CD4-positive, alpha-beta T cell treated with Interferon gamma for 1 hour (primary cell): ENCODE results near the gene HPS1.

Source experiments
- DNase-seq: peaks from one replicate; pipeline ENCODE4 v3.0.0-alpha.2; 2020

HPS1 gene

DNA sequence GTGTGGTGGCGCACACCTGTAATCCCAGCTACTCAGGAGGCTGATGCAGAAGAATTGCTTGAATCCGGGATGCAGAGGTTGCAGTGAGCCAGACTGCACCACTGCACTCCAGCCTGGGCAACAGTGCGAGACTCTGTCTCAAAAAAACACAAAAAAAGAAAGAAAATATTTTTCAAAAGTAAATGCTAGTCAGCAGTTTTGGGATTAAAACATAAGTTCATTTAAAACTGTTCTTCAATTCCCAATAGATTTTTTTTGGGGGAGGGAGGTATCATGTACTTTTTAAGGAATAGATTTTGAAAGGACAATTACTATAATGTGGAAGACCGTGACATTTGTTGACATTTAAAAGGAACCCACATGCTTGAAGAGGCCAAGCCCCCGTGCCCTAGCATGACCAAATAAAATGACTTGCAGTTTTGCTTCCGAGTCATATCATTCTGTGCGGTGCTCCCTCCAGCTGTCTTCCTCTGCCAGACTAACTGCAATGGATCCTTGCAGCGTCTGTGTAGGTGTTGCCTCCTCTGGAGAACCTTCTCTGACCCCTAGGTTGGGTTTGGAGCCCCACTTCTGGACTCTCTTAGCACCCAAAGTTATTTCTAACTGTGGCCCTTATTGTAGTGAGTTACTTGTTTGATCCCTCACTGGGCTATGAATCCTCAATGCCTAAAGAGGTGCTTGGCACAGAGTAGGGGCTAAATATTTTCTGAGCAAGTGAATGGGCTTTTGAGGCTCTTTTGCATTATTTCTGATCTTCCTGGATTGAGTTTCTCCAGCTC, 17.4 kb upstream of the HPS1 start:
- DNase-seq: no peak

DNA sequence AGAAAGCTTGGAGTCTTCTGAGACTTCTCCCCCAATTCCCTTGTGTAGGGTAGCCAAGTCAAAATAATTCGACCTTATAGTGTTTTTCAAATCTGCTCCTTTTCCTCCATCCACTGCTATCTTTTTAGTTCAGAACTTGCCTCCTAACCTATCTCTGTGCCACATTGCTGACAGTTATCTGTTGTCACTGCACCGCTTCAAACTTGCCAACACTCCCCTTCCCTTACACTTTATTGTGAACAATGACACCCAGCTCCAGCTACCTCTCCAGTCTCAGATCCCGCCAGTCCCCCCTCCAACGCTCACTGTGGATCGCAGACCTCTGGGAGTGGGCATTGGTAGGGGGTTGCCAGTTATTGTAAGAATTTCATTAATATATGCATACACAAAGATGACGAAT, 16.3 kb upstream of the HPS1 start:
- DNase-seq: no peak

DNA sequence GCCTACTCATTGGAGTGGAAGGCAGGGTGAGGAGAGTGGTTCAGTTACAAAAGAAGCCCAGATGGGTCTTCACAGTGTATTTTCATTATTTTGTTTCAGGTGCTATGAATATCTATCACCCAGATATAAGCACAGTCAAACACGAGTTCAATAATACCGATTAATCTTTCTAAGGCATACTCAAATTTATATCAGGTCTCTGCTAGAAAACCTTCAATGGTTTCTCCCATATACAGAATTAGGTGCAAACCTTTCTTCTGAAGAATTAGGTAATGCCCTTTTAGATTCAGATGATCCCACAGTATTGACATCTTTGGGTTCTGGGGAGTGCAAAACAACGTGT, 14.7 kb upstream of the HPS1 start:
- DNase-seq: no peak

DNA sequence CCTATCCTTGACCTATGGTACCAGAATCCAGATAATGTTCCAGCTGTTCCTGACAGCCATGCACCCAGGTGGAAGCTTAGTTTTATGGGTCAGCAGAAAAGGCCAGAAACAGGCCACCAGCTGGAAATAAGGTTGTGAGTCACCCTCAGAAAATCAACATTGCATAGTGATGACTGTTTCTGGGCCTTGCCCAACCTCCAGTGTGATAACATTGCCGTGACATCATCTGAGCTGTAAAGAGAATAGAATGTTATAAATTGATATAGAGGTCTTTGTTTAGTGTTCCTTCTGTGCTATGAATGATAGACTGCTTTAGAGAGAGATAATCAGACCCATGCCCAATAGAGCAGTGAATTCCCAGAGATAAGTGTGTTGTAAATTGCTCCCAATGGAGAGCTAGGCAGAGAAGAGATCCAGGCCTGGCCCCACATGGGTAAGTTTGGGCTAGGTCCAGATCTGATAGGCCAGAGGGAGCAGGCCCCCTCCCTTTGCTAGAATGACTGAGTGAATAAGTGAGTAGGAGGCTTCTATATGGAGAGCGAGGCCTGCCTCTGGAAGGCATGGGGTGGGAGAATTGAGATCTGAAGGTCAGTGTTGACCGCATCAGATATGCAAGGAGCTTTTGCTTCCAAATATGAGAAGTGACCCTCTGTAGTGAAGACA, 14.2 kb upstream of the HPS1 start:
- DNase-seq: no peak

DNA sequence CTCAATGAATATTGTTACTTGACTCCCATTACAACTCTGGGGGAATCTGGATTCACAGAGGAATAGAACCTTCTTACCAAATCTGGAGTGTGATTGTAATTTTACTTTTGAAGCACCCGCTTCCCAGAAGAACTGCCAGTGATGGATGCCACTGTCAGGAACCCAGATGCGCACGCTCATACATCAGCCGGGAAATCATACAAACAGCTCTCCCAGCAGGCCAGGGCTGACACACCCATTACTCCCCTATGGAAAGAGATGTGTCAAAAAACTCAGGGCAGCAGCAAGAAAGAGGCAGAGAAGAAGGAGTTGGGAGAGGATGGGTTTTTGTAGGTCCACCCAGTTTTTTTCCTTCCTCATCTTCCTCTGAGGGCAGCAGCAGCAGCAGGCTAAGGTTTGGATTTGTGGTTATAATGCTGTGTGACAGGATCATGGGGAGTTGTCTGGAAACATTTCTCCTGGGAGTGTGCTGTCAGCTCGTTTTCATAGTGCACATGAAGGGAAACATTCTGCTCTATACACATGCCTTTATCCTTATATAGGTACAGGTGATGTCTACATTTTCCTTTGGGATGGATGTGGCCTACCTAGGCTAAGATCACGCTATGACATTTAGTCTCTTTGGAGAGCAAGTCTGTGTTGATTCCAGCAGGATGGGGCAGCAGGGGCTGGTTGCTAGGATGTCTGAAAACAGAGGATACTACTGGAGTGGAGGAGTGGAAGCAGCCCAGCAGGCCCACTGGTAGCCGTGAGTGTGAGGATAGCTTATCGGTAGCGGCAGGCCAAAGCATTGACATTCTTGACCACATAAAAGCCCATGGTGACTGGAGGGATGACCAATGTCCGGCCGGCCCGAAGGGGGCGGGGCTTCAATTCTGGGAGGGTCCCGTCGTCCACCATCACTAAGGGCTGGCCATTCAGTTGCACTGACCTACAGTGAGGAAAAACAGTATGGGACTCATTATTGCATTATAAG, 12.4 kb upstream of the HPS1 start:
- DNase-seq: no peak

DNA sequence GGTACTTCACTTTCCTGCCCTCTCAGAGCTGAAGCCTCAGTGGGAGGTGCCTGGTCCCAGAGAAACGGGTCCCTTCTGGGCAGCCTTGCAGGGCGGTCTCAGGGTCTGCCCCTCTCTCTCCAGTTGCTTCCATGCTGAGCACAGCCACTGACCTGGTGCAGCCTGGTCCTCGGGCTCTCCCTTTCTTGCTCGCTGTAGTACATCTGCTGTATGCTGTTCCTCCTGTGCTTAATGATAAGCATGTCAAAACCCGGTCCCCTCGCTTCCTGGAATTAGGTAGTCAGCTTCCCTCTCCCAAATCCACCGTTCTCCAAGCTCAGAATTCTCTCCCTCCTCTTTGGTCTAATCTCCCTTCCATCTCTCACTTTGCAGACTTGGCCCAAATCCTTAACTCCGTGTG, 11.0 kb upstream of the HPS1 start:
- DNase-seq: no peak

DNA sequence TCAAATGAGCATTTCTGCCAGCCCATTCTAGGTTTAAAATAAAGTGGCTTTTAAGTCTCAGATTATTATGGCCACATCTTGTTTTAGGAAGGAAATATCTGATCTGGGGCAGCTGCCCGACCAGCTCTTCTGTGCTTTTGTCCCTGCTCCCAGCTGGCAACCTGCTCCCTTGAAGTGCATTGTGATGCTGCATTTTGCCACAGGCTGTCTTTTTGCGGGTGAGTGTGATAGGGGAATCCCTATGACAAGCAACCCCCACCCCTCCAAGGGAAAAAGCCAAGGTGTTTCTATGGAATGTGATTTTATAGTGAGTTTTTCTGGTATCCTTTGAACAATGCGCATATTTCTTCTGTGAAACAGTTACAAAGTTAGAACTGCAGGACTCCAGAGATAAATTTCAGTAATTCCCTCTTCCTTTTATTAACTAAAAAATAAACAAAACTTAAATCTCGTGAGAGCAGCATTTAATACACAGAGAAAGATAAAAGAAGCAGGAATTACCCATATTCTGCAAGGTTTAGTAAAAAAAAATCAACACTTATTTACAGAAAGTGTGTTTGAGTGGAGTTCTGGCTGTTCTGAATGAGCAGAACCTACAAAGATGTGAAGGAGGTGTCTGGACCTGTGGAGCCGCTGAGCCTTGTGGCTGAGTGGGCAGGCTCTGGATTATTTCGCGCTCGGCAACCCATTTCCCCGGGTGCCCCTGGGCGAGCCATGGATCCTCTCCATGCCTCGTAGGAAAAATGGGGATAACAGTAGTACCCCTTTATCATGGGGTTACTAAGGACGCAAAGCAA, 10.1 kb upstream of the HPS1 start:
- DNase-seq: no peak

DNA sequence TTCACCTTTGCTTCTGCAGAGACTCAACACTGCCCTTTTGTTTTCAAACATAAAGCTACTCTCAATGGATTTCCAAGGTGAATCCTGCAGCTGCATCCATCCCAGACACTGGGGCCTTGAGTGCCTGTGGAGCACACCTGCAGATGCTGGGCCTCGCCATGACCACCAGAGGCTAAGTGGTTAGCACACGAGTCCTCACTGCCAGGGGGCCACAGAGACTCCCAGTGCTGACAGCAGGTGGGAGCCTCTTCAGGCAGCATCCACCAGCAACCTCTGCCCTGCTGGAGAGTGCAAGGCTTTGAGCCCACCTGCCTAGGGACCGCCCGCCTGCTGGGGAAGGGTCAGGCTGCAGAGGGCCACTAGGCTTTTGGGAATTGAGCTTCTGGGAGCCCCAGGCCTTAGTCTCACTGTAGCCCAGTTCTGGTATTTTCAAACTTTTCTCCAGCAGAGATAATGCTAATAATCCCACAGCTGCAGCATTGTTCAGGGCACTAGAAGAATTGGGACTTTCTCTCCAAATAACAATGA, 9.4 kb upstream of the HPS1 start:
- no peak for DNase-seq

DNA sequence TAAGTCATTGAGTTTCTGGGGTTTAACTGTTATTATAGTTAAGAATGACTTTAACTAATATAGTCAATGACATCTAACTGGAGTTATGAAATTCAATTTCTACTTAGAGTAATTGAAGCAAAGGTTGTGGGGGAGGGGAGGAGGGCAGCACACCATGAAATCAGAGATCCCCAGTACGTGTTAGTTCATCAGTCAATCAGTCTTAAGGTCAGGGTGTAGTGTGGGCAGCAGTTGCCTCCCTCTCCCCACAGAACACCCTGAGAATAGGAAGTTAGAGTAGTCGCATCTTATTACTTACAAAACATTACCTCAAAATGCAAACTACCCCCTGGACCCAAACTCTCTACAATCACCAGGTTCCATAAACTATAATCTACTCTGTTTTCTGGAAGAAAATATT, 7.0 kb upstream of the HPS1 start:
- no peak for DNase-seq

DNA sequence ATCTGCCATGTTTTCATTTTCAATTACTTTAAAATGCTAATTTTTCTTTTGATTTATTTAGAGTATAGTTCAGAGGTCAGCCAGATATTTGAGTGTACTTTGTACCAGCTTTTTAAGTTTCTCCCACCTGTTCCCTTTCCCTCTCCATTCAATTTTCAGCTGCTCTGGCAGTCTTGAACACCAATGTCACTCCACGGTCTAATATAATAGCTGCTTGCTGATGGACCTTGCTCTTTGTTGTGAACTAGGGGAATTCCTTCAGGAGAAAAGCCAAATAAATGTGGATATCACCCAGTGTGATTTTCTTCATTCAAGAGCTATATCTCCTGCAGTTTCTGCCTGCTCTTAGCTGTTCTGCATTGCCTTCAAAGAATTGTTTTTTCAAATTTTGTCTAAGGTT, 3.9 kb upstream of the HPS1 start:
- no peak for DNase-seq

DNA sequence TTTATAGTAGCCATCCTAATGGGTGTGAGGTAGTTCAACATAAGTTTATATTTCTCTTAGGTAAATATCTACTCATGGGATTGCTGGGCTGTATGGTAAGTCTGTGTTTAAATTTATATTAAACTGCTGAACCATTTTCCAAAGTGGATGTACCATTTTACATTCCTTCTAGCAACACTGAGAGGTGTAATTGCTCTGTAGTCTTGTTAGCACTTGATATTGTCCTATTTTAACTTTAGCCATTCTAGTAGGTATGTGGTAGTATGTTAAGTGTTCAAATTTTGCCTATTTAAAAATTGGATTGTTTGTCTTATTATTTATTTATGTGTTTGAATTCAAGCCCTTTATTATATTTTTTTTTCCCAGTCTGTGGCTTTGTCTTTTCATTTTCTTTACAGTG, 2.6 kb upstream of the HPS1 start:
- no peak for DNase-seq

DNA sequence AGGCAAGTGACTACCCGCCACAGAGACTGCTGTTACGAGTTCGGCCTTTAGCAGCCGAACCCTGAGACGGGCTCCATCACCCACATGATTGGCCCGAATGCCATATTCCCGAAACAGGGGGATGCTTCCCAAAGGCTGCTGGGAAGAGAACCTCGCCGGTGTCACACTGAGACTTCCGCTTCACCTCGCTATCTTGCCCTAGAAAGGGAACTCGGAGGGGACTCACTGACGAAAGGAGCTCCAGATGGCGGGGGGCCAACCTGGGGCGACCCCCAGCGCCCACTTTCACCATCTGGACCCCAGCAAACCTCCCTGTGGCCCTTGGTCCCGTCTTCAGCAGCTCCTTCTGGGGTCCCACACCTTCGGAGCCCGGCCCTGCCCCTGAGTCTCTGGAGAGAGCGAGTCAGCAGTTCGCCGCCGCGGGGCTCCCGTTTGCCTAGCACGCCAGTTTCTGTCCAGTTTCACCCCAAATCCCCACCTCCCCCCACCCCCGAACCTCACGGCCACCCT, 529 bp downstream of the HPS1 start:
- DNase-seq: peak; percentile 23

DNA sequence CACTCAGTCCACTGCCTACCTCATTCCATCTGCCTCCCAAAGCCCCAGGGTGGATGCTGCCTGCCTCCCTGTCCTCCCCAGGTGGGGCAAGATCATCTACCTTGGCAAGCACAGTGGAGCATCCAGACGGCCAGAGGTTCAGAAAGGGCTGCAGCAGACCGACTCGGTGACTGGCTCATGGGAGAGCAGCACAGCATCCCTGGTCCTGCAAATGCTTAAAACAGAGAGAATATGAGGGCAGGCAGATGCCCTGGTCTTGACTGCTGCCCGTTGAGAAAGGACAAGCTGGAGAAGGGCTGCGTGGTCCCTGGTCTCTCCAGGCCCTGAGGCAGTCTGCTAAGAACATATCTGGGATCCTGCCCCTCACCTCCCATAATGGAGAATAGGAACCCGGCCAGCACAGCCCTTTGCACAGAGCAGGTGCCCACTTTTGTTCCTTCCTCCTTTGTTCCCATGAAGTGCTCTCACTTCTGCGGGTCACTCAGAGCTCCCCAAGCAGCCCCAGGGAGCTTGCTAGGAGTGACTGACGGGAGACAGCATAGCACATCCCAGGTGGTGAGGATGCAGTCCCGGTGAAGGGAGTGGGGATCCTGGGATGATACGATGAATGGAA, 1.4 kb downstream of the HPS1 start:
- no peak for DNase-seq

DNA sequence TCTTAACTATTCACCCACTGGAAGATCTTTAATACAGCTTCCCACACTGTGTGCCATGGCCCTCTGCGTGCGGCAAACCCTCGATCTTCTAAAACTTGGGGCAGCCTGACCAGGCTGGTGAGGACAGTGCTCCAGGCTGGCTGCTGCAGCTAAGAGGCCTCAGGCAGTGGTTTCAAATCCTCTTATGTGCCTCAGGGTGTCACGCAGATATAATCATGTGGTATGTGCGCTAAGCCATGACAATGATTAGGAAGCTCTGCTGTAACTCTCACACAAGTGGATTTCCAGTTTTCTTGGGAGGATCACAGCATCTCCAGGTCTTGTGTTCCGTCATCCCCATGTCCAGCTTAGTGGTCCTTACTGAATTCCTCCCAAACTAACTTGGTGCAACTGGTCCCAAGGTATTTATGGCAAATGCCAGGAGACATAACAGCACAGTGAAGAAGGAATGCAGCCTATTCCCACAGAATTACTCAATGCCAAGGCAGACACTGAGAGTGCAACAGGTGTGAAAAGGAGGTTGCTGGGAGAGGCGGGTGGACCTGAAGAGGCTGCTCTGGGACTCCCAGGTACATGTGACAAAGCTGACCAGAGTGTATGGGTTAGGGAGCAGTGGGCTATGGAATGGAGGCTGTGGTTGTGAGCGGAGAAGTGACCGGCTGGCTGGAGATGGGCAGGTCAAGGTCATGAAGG, 2.3 kb downstream of the HPS1 start:
- DNase-seq: no peak

DNA sequence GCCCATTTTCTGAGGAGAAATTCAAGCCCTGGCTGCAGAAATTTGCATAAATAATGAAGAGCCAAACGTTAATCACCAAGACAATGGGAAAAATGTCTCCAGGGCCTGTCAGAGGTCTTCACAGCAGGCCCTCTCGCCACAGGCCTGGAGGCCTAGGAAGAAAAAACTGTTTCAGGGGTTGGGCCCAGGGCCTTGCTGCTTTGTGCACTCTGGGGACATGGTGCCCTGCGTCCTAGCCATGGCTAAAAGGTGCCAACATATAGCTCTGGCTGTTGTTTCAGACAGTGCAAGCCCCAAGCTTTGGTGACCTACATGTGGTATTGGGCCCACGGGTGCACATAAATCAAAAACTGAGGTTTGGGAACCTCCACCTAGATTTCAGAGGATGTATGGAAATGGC, 8.0 kb downstream of the HPS1 start:
- no peak for DNase-seq

DNA sequence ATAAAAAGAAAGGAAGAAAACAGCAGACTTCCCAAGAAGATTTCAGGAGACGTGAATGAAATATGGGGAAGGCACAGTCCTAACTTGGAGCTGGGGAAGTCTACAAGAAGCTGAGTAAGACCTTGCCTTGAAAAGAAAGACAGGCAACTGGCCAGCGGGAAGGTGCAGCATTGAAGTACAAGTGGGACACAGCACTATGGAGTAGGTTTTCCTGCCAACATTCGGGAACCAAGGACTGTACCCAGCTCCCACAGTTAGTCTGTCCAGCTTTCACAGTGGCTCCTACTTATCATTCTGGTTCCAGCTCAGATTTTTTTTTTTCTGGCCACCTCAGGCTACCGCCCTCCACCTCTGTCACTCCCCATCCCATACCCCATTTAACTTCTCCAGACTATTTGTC, 10.0 kb downstream of the HPS1 start:
- no peak for DNase-seq

DNA sequence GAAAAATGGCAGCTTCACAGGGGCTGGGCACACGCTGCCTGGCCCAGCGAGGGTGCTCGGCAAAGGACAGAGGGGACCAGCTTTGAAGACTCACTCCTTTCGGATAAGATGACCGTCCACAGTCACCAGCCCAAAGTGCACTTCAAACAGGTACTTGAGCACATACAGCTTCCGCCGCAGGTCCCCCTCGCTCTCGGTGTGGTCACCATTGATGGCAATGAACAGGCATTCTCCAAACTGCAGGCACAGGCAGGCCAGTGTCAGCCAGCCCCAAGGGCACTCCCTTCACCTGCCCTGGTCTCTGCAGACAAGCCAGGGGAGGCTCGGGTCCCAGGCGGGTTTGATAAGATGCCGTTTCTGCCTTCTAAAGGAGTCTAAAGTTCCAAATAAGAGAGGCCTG, 11.6 kb downstream of the HPS1 start:
- DNase-seq: no peak

DNA sequence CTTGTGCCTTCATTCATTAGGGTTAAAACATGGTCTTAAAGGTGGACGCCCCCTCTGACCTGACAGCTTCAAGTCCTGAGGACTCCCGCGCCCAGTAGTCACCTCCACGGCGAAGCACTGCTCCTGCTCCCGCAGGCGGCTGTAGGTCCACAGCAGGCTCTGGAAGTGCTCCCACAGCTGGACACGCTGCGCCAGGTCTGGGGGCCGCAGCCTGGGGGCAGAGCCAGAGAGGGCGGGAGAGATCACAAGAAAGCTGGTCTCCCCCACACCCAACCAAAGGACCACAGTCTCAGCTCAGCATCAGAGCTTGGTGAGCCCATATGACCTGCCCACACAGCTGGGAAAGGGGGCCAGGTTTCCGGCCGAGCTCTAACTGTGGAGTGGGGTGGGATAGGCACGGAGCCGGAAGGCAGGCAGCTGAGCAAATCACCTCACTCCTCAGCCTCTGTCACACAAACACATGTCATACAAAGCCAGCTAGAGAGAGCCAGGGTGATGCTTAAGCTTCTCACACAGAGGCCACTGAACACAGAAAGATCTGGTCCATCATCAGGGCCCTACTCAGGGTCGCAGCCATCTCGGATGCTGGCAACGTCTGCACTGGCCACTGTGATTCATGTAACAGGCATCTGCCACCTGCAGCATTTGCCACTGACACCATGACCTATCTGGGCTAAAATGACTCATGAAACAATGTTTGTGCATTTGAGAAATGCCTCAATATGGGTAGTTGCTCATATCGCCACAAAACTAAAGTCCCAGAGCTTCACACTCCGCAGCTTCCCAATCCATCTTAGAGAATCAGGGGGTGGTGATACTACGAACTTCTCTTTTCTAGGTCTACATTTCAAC, 12.6 kb downstream of the HPS1 start:
- no peak for DNase-seq

DNA sequence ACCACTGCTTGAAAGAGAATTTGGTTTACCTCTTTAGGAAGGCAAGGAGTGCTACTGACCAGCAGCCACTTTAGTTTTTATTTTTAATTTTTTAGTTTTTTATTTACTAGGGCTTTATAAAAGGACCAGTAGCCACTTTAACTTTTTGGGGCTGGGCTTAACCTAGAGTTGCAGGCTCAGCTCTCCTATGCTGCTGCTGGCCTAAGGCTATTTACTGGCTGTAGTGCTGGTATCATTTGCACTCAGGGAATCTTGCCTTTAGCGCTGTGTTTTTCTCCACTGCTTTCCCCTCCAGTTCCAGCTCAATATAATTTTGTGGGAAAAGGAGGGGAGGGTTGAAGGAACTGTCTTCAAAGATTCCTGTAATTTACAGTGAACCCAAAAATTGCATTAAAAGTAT, 13.4 kb downstream of the HPS1 start:
- no peak for DNase-seq

DNA sequence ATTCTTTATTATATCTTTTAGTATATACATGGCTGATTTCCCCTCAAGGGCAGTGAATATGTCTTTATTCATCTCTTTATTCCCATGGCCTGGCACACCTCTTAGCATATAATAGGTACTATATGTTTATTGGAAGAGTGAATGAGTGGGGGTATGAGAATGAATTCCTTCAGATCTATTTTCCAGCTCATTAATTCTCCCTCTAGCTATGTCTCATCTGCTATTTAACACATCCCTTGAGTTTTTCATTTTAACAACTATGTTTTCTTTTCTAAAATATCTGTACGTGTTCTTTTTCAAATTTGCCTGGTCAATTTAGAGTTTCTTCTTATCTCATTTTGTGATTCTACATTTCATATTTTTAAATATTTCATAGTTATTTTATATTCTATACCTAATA, 14.4 kb downstream of the HPS1 start:
- no peak for DNase-seq
